MCF 10A (cell line): ENCODE results near the gene CBFA2T3. TPM values are rescaled to one million over a fixed set of nuclear protein-coding genes. Genes with fewer than 3 reads are reported as not detected.
"Not testable (repeated sequence)": the region's sequence is repeated elsewhere in the genome, so short reads cannot be mapped to it uniquely, and the experiment has no call there.

Experiments
- BruUV-seq: library from RNA; stranded (reverse); fragments of 400-500 nt; replicated peaks from 2 replicates; lab custom pipeline; 2021; lab: Mats Ljungman, UMichigan
- CTCF ChIA-PET: fragments of 300-600 bp; sonication (Branson Sonifier 250); formaldehyde crosslinking; extraction: SDS; loops from one replicate; lab custom pipeline; 2021; ENCODE audit warnings: antibody characterized with exemption, inconsistent platforms; lab: Yijun Ruan, JAX
- POLR2A ChIA-PET: fragments of 300-600, 350-650 bp; sonication (Branson Sonifier 250); formaldehyde crosslinking; extraction: SDS; loops from one replicate; lab custom pipeline; 2020; ENCODE audit warnings: antibody characterized with exemption, inconsistent platforms; lab: Yijun Ruan, JAX
- DNase-seq: peaks from one replicate; pipeline ENCODE4 v3.0.0-alpha.2; 2018; ENCODE audit not compliant: unreplicated experiment
- H3K27ac Mint-ChIP-seq: one replicate; pipeline ENCODE4 v1.8.0; 2022; ENCODE audit warnings: mild to moderate bottlenecking, low read depth, mixed read lengths; ENCODE audit not compliant: unreplicated experiment
- H3K27me3 Mint-ChIP-seq: one replicate; pipeline ENCODE4 v1.8.0; 2022; ENCODE audit warnings: mixed read lengths; ENCODE audit not compliant: insufficient read depth, unreplicated experiment
- H3K36me3 Mint-ChIP-seq: one replicate; pipeline ENCODE4 v1.8.0; 2022; ENCODE audit warnings: mild to moderate bottlenecking, moderate library complexity, mixed read lengths; ENCODE audit not compliant: insufficient read depth, unreplicated experiment
- H3K4me1 Mint-ChIP-seq: one replicate; pipeline ENCODE4 v1.8.0; 2022; ENCODE audit warnings: mixed read lengths; ENCODE audit not compliant: insufficient read depth, unreplicated experiment
- H3K4me3 Mint-ChIP-seq: one replicate; pipeline ENCODE4 v1.8.0; 2022; ENCODE audit warnings: mild to moderate bottlenecking, moderate library complexity, mixed read lengths; ENCODE audit not compliant: unreplicated experiment
- H3K9me3 Mint-ChIP-seq: one replicate; pipeline ENCODE4 v1.8.0; 2022; ENCODE audit warnings: mixed read lengths; ENCODE audit not compliant: unreplicated experiment
- CTCF ChIP-seq: fragments of 200-600 bp; IDR thresholded peaks from one replicate; pipeline ENCODE4 v1.8.0; 2022; ENCODE audit warnings: antibody characterized with exemption, mild to moderate bottlenecking; ENCODE audit not compliant: unreplicated experiment
- intact Hi-C: fragments of 100-400 bp; cut with micrococcal nuclease; formaldehyde crosslinking; loops from 2 replicates; pipeline ENCODE4 v1.14.1; 2022
- total RNA-seq: library from RNA; stranded (reverse); gene quantifications from 2 replicates; pipeline ENCODE4 v1.2.3, GENCODE V29; 2022

CBFA2T3 gene
- total RNA-seq, 1 experiment from 2014 or later, result not detected

GRCh38 chr16:88920618-88921590, 56.1 kb downstream of the CBFA2T3 start:
- no peaks in the 10 kb centered on the region for H3K27me3 Mint-ChIP-seq
- H3K4me3 Mint-ChIP-seq, result peak overlapping the region; percentile 8
- peaks cover 5% of the 10 kb centered on the region for H3K4me1 Mint-ChIP-seq
- intact Hi-C loops, result no loop called here
- H3K36me3 Mint-ChIP-seq, result no peaks in the 10 kb centered on the region
- H3K27ac Mint-ChIP-seq, result no peak overlapping the region
- no TSS peak for BruUV-seq
- TF ChIP-seq CTCF, result no peak
- ChIA-PET CTCF (no interaction called here), POLR2A (no interaction called here)
- DNase-seq, result peak; percentile 45
- no peaks in the 10 kb centered on the region for H3K9me3 Mint-ChIP-seq

GRCh38 chr16:88919936-88920335, 57.1 kb downstream of the CBFA2T3 start:
- Mint-ChIP-seq H3K4me1 (peaks cover 5% of the 10 kb centered on the region), H3K36me3 (no peaks in the 10 kb centered on the region), H3K9me3 (no peaks in the 10 kb centered on the region), H3K4me3 (no peak overlapping the region), H3K27ac (no peak overlapping the region), H3K27me3 (no peaks in the 10 kb centered on the region)
- CTCF ChIA-PET, result interaction anchor here (0.6 kb wide), 2 partner anchors 1104 to 1271 kb away, joined by 3 read pairs; no protein-coding TSS in a partner anchor
- no peak for TF ChIP-seq CTCF
- BruUV-seq, result no TSS peak
- no peak for DNase-seq
- POLR2A ChIA-PET, result no interaction called here
- intact Hi-C loops, result no loop called here

GRCh38 chr16:88918896-88919295, 58.1 kb downstream of the CBFA2T3 start:
- DNase-seq, H3K36me3 Mint-ChIP-seq, H3K9me3 Mint-ChIP-seq, BruUV-seq, H3K27me3 Mint-ChIP-seq, intact Hi-C loops, H3K4me1 Mint-ChIP-seq, H3K4me3 Mint-ChIP-seq, POLR2A ChIA-PET: not testable (repeated sequence)
- H3K27ac Mint-ChIP-seq, result peak overlapping the region; percentile 81
- CTCF ChIA-PET, result interaction anchor here (0.5 to 0.7 kb wide), 2 partner anchors 56 to 370 kb away, joined by 3 read pairs; no protein-coding TSS in a partner anchor

- H3K27me3 Mint-ChIP-seq, result no peaks in the 10 kb centered on the region
These were observed 58.9 kb downstream of the CBFA2T3 start for GRCh38 chr16:88917915-88918627.

More at GRCh38 chr16:88917915-88918627, 58.9 kb downstream of the CBFA2T3 start:
- POLR2A ChIA-PET, result no interaction called here
- no TSS peak for BruUV-seq
- intact Hi-C loops, result no loop called here
- TF ChIP-seq CTCF, result no peak
- peak overlapping the region; percentile 81 for H3K27ac Mint-ChIP-seq
- H3K4me1 Mint-ChIP-seq, result peaks cover 5% of the 10 kb centered on the region
- H3K4me3 Mint-ChIP-seq, result peak overlapping the region; percentile 40
- DNase-seq, result no peak
- H3K36me3 Mint-ChIP-seq, result no peaks in the 10 kb centered on the region
- CTCF ChIA-PET, result interaction anchor here (0.7 kb wide), 1 partner anchor 56 kb away, joined by 3 read pairs; no protein-coding TSS in a partner anchor
- no peaks in the 10 kb centered on the region for H3K9me3 Mint-ChIP-seq
